ENCODE results near the gene ALDH1A3. TPM values are rescaled to one million over a fixed set of nuclear protein-coding genes. Genes with fewer than 3 reads are reported as not detected.
"Not testable (repeated sequence)": the region's sequence is repeated elsewhere in the genome, so short reads cannot be mapped to it uniquely, and the experiment has no call there.

The ALDH1A3 gene
- total and polyA plus RNA-seq, 2 donors (not counting 1 experiment from before 2014, with no cell fraction given): not detected

- WGBS (ENCODE audit: insufficient coverage): 12% methylated on average over 18 of the region's 22 CpGs
- no peaks in the 10 kb centered on the region for H3K79me2 ChIP-seq (ENCODE audit: control insufficient read depth, insufficient read depth, low read length)
- H3K36me3 ChIP-seq (replicated peaks in 1 of 2; ENCODE audit: control extremely low read depth in 1 of 2, control insufficient read depth in 1 of 2, extremely low read depth in 1 of 2, insufficient read depth in 2 of 2, low read length in 1 of 2): no peaks in the 10 kb centered on the region
- H3K27me3 Mint-ChIP-seq: peaks cover 16% of the 10 kb centered on the region
- H3K4me3 ChIP-seq (ENCODE audit: control extremely low read depth in 1 of 5, extremely low read depth in 1 of 5, insufficient read depth in 1 of 5, low read depth in 2 of 5, low read length in 4 of 5): peak overlapping the region in 4 of 5 experiments; percentile 47 to 66 (median 58)
- H4K20me1 ChIP-seq (ENCODE audit: control insufficient read depth, insufficient read depth, low read length, poor library complexity, severe bottlenecking): no peaks in the 10 kb centered on the region
- CTCF ChIA-PET: interaction anchor here (1.1 to 1.4 kb wide), 2 partner anchors 23 to 157 kb away, joined by 3 to 4 read pairs; no protein-coding TSS in a partner anchor
- peaks cover 2 to 12% of the 10 kb centered on the region in 2 donors for H3K4me1 ChIP-seq (ENCODE audit: control insufficient read depth in 2 of 2, insufficient read depth in 2 of 2, low read length in 2 of 2)
- peaks cover 0 to 10% (median 1%) of the 10 kb centered on the region in 4 experiments for H3K27me3 ChIP-seq (replicated peaks in 1 of 4; ENCODE audit: control extremely low read depth in 1 of 4, control insufficient read depth in 3 of 4, insufficient read depth in 4 of 4, low read length in 3 of 4)
- DNase-seq (no peak), ATAC-seq (ENCODE audit: low read depth) (no peak)
- intact Hi-C loops (cut with micrococcal nuclease): loop anchor here (1.0 kb wide), 1 partner anchor 158 kb away; no protein-coding TSS in a partner anchor
- H3K9ac ChIP-seq (ENCODE audit: low read length): peak overlapping the region; percentile 74
- H3K27ac ChIP-seq (ENCODE audit: low read length in 2 of 2): no peak overlapping the region
- H3K9me3 ChIP-seq (ENCODE audit: control extremely low read depth in 1 of 3, control insufficient read depth in 2 of 3, insufficient read depth in 1 of 3, low read length in 2 of 3): peaks cover 0 to 3% (median 0%) of the 10 kb centered on the region in 3 donors
- H3K4me3 Mint-ChIP-seq: peak overlapping the region; percentile 87
- H3K9me3 Mint-ChIP-seq (ENCODE audit: insufficient read depth): no peaks in the 10 kb centered on the region
- peaks cover 8% of the 10 kb centered on the region for H3K4me1 Mint-ChIP-seq
- H2AFZ ChIP-seq (ENCODE audit: insufficient read depth, low read depth, low read length, poor library complexity, severe bottlenecking): peak overlapping the region; percentile 94
- no peak for TF ChIP-seq EZH2 (IDR thresholded peaks at IDR 0.05; ENCODE audit: borderline replicate concordance, insufficient read depth, low read depth, low read length, poor library complexity, severe bottlenecking)
- no peak for TF ChIP-seq CTCF (IDR thresholded peaks at IDR 0.05)
- POLR2A ChIA-PET: no interaction called here
- no peak overlapping the region for H3K27ac Mint-ChIP-seq
- H3K4me2 ChIP-seq (replicated peaks; ENCODE audit: low read depth, low read length, poor library complexity, severe bottlenecking): peak overlapping the region; percentile 92
Measured at GRCh38 chr15:100849855-100850218, 29.8 kb upstream of the ALDH1A3 start.

GRCh38 chr15:100851428-100852015 lies 28.1 kb upstream of the ALDH1A3 start:
- H4K20me1 ChIP-seq (ENCODE audit: control insufficient read depth, insufficient read depth, low read length, poor library complexity, severe bottlenecking); ATAC-seq (ENCODE audit: low read depth); H3K36me3 ChIP-seq (replicated peaks in 1 of 2; ENCODE audit: control extremely low read depth in 1 of 2, control insufficient read depth in 1 of 2, extremely low read depth in 1 of 2, insufficient read depth in 2 of 2, low read length in 1 of 2); H3K9me3 ChIP-seq (ENCODE audit: control extremely low read depth in 1 of 3, control insufficient read depth in 2 of 3, insufficient read depth in 1 of 3, low read length in 2 of 3); H2AFZ ChIP-seq (ENCODE audit: insufficient read depth, low read depth, low read length, poor library complexity, severe bottlenecking); POLR2A ChIA-PET; H3K4me2 ChIP-seq (replicated peaks; ENCODE audit: low read depth, low read length, poor library complexity, severe bottlenecking); H3K9me3 Mint-ChIP-seq (ENCODE audit: insufficient read depth); H3K27ac Mint-ChIP-seq; H3K9ac ChIP-seq (ENCODE audit: low read length); DNase-seq; H3K79me2 ChIP-seq (ENCODE audit: control insufficient read depth, insufficient read depth, low read length); H3K27me3 ChIP-seq (replicated peaks in 1 of 4; ENCODE audit: control extremely low read depth in 1 of 4, control insufficient read depth in 3 of 4, insufficient read depth in 4 of 4, low read length in 3 of 4); H3K4me3 ChIP-seq (ENCODE audit: control extremely low read depth in 1 of 5, extremely low read depth in 1 of 5, insufficient read depth in 1 of 5, low read depth in 2 of 5, low read length in 4 of 5); intact Hi-C loops (cut with micrococcal nuclease); H3K4me3 Mint-ChIP-seq; H3K27ac ChIP-seq (ENCODE audit: low read length in 2 of 2); H3K4me1 Mint-ChIP-seq: not testable (repeated sequence)
- peaks cover 2 to 12% of the 10 kb centered on the region in 2 donors for H3K4me1 ChIP-seq (ENCODE audit: control insufficient read depth in 2 of 2, insufficient read depth in 2 of 2, low read length in 2 of 2)
- H3K27me3 Mint-ChIP-seq: peaks cover 22% of the 10 kb centered on the region
- 93% methylated on average over 8 of the region's 12 CpGs for WGBS (ENCODE audit: insufficient coverage)
- CTCF ChIA-PET: interaction anchor here (1.0 kb wide), 1 partner anchor 155 kb away, joined by 3 read pairs; no protein-coding TSS in a partner anchor

Measured in B cell (primary cell).